NCI-H2029 treated with DMSO at 0.1 percent for 48 hours (cell line): ENCODE results near the gene CCDC12.
A peak's percentile ranks its signal among the peaks of the same experiment; 100 is the strongest.

Experiments used
- DNase-seq: peaks from one replicate; lab custom pipeline; 2025; lab: John Stamatoyannopoulos, UW

CCDC12 gene

GRCh38 chr3:46935989-46936558 is 40.5 kb downstream of the CCDC12 start:
- no peak for DNase-seq

GRCh38 chr3:46935168-46935858 is 41.2 kb downstream of the CCDC12 start:
- DNase-seq = no peak

GRCh38 chr3:46934498-46935167 is 41.9 kb downstream of the CCDC12 start:
- no peak for DNase-seq

- DNase-seq = no peak
Measured at GRCh38 chr3:46934072-46934471, 42.5 kb downstream of the CCDC12 start.

- no peak for DNase-seq
Measured at GRCh38 chr3:46933261-46933660, 43.3 kb downstream of the CCDC12 start.

- no peak for DNase-seq
Measured at GRCh38 chr3:46932455-46933225, 43.9 kb downstream of the CCDC12 start.

- peak; percentile 64 for DNase-seq
Measured at GRCh38 chr3:46931631-46932331, 44.8 kb downstream of the CCDC12 start.

GRCh38 chr3:46930945-46931403 is 45.6 kb downstream of the CCDC12 start:
- DNase-seq = no peak

GRCh38 chr3:46930166-46930944 is 46.2 kb downstream of the CCDC12 start:
- DNase-seq = no peak

- DNase-seq = peak; percentile 59
Measured at GRCh38 chr3:46929324-46929723, 47.2 kb downstream of the CCDC12 start.

- no peak for DNase-seq
Measured at GRCh38 chr3:46928282-46928681, 48.3 kb downstream of the CCDC12 start.

GRCh38 chr3:46927718-46928073 is 48.8 kb downstream of the CCDC12 start:
- no peak for DNase-seq

- no peak for DNase-seq
Measured at GRCh38 chr3:46926871-46927717, 49.5 kb downstream of the CCDC12 start.

- no peak for DNase-seq
Measured at GRCh38 chr3:46926447-46926846, 50.1 kb downstream of the CCDC12 start.

GRCh38 chr3:46926039-46926438 is 50.5 kb downstream of the CCDC12 start:
- DNase-seq = peak; percentile 28

GRCh38 chr3:46925585-46925934 is 51.0 kb downstream of the CCDC12 start:
- peak; percentile 45 for DNase-seq

- no peak for DNase-seq
Measured at GRCh38 chr3:46924921-46925584, 51.5 kb downstream of the CCDC12 start.

- no peak for DNase-seq
Measured at GRCh38 chr3:46923559-46924350, 52.8 kb downstream of the CCDC12 start.
